Sciatic nerve (tissue), 2 donors: ENCODE data around the gene MYH14. TPM values are rescaled to one million over a fixed set of nuclear protein-coding genes. Genes with fewer than 3 reads are reported as not detected.

Experiments
- ATAC-seq: fragments of 200-7000 bp; cut with Tn5 transposase; one replicate; pipeline ENCODE4 v1.9.1; 2020; ENCODE audit warnings: mild to moderate bottlenecking, moderate library complexity
- DNase-seq: peaks from one replicate; pipeline ENCODE4 v3.0.0-alpha.2; 2020; ENCODE audit warnings: low spot score
- intact Hi-C: fragments of 100-400 bp; cut with DNase I; formaldehyde crosslinking; loops from one replicate; pipeline ENCODE4 v1.14.2; 2022
- total RNA-seq: library from RNA; stranded (reverse); fragmentation: NEBNext Ultra II Directional; extraction: Animal tissue kit (Norgen Biotek cat#: 25700); gene quantifications from one replicate; pipeline ENCODE4 v1.2.1, GENCODE V29; 2021
- donor health status: DM: no; HTN: no; CAD: no.
- donor health status: DM: no; HTN: no; CAD: no.

The MYH14 gene
- total RNA-seq, 1 donor from 2014 or later = 48.7 TPM

DNA sequence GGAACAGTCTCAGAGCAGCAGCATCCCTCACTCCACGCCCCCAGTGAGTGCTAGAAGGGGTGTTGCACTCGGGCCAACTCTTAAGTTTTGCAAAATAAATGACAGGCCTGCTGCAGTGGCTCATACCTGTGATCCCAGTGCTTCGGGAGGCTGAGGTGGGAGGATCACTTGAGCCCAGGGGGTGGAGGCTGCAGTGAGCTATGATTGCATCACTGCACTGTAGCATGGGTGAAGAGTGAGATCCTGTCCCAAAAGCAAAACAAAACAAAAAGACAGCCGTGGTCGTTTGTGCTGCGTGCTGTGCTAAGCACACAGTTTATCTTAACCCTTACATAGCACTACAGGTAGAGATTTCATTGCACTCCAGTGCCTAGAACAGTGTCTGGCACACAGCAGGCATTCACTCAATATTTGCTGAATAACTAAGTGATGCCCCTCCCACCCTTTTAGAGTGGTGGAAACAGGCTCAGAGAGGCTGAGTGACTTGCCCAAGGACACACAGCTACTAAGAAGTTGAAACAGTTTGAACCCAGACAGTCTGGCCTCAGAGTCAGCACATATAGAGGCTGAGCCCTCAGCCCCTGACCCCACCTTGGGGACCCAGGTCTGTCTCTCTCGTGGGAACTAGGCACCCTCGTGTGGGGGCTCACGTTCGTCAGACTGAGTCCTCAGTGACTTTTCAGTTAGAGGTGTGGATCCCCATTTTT, 107.5 kb downstream of the MYH14 start:
- no peak for ATAC-seq
- no peak for DNase-seq
- intact Hi-C loops = no loop called here

DNA sequence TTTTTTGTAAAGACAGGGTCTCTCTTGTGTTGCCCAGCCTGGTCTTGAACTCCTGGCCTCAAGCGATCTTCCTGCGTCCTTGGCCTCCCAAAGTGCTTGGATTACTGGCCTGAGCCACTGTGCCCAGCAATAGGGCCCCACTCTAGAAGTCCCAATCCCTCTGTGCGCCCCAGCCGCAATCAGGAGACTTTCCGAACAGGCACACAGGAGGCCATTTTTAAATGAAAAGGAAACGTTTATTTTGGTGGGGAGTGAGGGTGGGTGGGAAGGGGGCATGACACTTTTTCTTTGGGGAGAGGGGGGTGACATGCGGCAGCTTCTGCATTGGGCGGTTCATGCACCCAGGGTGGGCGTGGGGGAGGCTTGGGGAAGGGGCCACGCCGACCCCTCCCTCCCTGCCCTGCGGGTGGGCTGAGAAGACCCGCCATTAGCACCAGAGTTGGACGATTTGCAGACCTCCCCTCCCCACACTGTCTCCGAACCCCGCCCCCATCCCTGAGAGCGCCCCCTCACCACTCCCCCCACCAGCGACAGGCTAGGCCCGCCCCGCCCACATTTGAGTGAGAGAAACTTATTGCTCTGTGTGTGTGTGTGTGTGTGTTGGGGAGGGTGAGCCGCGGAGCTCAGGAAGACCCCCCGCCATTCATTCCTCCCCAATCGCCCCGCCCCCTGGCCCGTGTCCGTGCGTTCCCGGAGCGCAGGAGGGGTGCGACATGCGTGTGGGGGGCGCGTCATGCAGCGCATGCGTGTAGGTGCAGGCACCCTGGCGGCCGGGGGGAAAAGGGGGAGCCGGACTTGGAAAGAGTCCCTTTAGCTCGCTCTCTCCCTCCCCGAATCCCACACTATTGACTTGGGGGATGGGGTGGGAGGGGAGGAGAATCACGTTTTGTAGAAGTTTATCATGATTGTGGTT, 108.6 kb downstream of the MYH14 start:
- intact Hi-C loops = no loop called here
- ATAC-seq = no peak
- DNase-seq = no peak

DNA sequence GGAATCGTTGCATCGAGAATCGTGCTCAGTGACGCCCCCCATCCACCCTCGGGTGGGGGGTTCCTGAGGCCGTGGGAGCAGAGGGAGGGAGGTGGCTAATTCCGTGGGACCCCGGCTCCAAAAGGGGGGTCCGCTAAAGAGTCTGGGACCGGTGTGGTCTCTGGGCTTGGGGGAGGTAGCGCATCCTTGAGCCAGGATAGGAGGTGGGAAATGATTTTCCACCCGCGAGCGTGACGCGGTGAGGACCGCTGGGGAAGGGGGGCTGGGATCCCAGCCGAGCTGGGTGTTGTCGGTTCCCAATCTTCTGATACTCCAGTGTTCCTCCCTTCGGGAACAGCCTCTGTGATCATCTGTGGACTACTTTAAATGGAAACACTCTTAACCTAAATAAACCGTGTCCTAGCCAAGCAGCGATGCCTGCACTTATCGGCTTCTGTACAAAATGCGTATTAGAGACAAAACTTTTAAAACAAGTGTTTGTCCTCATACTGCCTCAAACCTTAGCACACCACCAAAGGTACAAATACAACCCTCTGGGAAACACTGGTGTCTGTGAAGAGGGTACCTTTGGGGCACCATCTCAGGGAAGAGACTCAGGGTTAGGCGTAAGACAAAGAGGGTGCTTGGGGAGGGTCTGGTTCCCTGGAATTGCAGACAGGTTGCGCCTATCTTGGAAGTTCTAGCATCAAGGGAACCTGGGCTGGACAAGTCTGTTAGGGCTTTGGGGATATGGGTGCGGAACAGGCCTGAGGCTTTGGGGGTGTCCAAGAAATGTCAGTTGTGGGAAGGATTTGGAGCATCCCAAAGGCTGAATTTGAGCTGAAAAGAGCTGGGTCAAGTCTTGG, 109.8 kb downstream of the MYH14 start:
- no peak for DNase-seq
- intact Hi-C loops = no loop called here
- ATAC-seq = no peak

DNA sequence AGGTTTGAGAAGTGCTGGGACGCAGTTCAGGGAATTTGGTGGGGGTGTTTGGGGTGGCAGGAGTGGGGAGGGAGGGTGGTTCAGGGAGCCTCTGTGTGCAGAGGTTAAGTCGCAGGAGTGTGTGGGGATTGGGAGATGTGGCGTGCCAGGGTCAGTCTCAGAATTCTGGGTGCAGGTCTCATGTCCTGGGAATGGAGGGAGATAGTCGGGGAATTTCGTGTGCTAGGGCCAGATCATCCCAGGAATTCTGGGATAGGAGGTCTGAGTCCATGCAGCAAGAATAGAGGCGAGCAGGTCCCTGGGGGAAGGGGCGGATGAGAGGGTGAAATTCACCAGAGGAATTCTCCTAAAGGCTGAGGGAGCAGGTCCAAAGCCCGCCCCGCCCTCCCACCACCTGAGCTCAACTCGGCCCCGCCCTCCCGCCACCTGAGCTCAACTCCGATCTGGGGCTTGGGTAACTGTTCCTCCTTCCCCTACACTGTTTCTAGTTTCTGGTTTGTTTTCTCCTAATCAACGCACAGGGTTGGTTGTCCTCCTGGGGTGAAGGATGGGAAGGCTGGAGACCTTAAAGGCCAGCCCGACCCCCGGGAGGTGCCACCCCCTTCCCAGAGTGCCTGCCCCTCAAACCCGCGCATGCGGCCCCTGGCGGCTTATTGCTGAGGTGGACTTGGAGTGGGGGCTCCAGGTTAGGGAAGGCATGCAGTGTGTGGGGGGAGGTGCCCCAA, 110.6 kb downstream of the MYH14 start:
- no peak for DNase-seq
- no peak for ATAC-seq
- intact Hi-C loops = no loop called here

DNA sequence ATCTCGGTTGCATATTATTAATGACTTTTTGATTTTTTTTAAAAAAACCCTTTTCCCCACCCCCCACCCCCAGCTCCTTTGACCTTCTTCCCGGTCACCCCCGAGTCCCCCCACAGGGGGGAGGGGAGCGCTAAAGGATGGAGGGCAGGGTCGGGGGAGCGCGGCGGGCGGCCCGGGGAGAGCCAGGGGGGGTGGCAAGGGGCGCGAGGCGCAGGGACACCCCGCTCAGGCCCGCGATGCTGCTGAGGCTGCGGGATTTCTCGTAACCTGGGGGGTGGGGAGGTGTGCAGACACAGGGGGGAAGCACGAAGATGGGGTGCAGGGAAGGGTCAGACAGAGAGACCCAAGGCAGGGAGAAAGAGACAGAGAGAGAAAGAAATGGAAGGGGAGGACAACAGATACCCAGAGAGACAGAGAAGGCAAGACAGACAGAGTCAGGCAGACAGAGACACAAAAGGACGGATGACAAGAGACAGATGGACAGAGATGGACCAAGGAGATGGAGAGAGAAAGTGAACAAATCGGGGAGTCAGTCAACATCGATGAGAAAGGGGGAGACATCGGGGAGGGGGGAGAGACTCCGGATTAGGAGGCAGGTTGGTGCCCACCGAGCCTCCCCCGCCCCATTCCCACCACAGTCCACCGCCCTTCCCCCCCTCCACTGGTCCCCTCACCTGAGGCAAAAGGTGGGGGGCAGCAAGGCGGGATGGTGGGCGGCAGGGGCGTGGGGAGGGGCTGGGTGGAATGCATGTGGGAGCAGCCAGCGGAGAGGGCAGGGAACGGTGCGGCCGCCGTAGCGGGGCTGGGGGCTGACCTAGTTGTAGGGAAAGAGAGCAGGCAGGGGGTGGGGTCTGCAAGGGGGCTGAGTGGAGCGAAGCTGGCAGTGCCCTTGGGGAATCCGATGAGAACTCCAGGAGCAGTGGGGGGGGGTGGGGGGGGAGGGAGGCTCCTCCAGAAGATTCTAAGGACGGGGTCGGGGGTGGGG, 111.6 kb downstream of the MYH14 start:
- DNase-seq (no peak), ATAC-seq (no peak)
- intact Hi-C loops = no loop called here

DNA sequence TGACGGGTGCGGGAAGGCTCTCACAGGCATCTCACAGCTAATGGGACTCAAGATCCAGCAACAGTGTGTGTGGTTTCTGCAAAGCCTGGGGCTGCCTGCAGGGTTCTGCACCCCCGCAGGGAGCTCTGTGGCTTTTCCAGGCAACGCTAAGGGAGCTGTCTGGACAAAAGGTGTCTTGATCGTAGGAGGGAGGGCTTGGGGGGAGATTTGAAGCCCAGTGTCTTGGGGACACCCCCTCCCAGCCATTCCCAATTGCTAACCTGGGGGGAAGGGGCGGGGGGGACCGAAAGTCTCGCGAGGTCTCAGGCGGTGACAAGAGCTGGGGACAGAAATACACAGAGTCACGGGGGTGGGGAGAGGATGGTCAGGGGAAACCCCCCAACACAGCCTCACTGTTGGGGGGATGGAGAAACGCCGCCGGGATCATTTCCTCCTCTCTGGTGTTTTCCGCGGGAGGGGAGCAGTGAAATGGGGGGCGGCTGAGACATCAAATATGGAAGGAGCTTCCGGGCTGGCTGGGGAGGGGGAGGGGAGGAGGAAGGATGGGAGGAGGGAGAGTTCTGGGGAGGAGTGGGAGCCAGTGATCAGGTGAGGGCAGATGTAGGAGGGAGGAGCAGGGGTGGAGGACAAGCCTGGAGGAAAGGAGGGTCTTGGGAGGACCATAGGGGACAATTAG, 112.5 kb downstream of the MYH14 start:
- intact Hi-C loops = no loop called here
- ATAC-seq (no peak), DNase-seq (no peak)

DNA sequence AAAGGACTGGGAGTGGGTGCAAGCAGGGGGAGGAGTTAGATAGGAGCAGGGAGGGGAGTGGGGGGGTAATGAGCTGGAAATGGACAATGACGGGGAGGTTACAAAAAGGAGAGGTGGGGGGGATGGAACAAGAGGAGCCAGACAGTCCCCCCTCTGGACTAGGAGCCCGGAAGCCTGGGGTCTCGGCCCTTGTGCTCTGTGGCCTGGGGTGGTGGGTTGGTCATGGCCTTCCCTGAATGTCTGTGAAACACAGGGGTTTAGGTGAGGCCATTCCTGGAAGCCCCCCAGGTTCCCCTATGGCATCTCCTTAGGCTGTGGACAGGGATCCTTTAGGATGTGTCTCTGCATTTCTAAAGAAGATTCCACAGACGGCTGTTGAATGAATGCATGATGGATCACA, 113.7 kb downstream of the MYH14 start:
- no peak for DNase-seq
- intact Hi-C loops = no loop called here
- ATAC-seq = no peak

DNA sequence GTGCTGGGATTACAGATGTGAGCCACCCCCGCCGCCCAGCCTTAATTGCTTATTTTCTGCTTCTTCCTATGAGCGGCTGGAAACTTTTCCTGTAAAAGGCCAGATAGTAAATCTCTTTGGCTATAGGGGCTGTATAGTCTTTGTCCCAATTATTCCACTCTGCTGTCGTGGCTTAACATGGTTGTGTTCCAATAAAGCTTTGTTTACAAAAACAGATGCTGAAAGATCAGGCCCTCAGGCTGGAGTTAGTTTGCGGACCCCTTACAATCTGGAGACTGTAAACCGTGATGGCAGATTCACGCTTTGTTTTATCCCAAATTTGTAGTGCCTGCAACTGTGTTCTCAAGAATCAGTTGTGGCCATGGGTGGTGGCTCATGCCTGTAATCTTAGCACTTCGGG, 115.0 kb downstream of the MYH14 start:
- intact Hi-C loops = no loop called here
- DNase-seq (no peak), ATAC-seq (no peak)

DNA sequence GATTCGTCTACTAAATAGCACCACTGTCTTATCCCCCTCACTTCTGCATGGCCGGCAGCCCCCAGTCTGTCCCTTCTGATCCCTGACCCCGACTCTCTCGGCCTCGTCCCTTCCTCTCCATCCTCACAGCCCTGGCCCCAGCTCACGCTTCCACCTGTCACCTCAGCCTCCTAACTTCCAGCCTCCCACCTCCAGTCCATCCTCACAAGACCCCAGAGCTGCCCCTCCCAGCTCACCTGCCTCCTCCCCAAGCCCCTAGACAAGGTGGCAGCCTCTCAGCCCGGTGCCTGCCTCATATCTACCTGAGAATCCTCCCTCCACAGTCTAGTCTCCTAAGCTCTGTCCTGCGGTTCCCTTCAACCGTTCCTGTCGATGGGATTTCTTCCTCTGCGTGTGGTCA, 115.7 kb downstream of the MYH14 start:
- no peak for ATAC-seq
- no peak for DNase-seq
- intact Hi-C loops = no loop called here

DNA sequence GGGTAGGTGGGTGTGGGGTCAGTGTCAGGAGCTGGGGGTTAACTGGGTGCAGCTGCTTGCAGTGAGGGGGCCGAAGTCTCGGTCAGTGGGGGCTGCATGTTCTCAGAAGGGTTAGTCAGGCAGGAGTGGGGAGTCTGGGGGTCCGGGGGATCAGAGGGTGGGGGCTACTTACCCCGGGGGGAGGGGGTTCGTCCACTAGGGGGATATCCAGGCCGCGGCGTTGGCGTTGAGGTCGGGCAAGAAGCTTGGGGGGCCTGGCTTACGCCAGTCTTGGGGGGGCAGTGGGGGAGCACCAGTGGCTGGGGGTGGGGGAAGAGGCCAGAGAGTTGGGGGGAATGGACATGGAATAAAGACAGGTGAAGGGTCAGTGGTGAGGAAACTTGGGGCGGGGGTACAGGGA, 116.6 kb downstream of the MYH14 start:
- intact Hi-C loops = no loop called here
- DNase-seq = no peak
- ATAC-seq = no peak

DNA sequence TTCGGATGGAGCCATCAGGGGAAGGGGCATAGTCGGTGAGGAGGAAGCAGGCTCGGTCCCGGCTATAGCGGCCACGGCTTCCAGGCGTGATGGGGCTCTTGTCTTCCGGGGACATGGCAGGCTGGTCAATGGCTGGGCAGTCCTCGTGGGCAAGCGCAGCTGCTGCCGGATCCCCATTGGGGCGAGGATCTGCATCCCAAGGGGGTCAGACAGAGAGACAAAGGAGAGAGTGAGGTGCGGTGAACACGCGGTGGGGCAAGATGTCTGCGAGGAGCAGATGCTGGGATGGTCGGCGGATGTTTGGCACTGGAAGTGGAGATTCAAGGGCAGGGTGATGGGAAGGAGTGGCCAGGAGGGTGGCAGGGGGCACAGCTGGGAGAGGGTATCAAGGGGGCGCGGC, 117.2 kb downstream of the MYH14 start:
- DNase-seq = no peak
- intact Hi-C loops = no loop called here
- no peak for ATAC-seq

DNA sequence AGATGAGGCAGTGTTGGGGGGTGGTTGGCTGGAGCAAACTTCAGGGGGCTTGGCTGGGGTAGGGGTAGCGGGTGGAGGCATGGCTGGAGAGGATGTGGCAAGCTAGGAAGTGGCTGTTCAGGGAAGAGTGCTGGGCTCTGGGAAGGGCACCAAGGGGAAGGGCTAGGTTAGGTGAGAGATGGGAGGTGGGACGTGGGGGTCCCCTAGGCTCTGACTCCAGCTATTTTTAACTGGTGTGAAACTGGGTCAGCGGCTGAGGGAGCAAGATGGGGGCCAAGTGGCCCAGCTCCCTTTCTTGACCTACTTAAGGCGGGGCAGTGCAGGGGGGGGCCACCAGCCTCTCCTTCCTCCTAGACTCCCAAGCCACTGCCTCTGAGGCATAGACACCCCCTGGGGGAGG, 118.4 kb downstream of the MYH14 start:
- intact Hi-C loops = no loop called here

DNA sequence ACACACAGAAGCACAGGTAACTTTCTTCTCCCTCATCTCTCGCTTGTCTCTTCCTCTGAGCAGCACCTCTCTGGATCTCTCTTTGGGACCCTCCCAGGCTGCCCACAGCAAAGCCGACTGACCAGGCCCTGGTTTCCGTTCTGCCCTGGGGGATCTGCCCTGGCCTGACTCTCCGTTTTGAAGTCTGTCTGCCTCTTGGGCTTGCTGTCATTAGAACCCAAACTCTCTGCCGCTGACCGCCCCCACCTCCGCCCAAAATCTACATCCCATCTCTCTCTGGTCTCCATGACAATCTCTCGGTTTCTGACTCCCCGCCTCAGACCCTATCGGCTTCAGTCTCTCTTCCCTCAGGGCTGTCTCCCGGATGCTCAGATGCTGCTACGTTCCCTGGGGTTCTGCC, 118.8 kb downstream of the MYH14 start:
- intact Hi-C loops = no loop called here
- DNase-seq = no peak
- ATAC-seq = no peak

More for the DNA sequence above, 118.4 kb downstream of the MYH14 start:
- DNase-seq = no peak
- ATAC-seq = no peak

DNA sequence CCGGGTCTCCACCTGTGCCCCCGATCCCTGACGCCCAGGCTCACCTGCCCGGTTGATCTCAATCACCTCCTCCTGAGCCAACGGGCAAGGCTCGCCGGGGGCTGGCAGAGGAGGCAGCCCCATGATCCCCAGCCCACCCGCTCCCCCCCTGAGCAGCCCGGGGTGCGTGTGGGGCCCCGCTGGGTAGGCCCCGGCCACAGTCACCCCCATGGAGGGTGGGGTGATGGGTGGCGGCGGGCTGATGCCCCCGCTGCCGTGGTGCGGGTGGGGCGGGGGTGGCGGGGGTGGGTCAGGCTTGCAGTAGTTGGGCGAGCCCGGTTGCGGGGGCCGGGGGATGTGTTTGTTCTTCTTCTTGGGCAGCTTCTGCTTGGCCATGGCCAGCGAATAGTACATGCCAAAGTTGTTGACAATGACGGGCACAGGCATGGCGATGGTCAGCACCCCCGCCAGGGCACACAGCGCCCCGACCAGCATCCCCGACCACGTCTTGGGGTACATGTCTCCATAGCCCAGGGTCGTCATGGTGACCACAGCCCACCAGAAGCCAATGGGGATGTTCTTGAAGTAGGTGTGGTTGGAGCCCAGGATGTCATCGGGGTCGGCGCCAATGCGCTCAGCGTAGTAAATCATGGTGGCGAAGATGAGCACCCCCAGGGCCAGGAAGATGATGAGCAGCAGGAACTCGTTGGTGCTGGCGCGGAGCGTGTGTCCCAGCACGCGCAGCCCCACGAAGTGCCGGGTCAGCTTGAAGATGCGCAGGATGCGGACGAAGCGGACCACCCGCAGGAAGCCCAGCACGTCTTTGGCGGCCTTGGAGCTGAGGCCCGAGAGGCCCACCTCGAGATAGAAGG, 119.7 kb downstream of the MYH14 start:
- intact Hi-C loops = no loop called here
- DNase-seq = no peak
- ATAC-seq = no peak

DNA sequence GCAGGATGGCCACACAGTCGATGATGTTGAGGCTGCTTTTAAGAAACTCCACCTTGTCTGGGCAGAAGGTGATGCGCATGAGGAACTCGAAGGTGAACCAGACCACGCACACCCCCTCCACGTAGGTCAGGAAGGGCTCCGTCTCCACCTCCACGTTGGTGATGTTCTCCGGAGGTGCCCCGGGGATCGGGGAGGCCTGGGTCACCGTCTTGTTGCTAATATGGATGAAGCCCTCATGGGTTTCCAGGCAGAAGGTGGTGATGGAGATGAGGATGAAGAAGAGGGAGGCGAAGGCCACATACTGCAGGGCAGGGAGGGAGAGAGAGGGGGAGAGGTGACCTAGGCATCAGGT, 120.3 kb downstream of the MYH14 start:
- intact Hi-C loops = no loop called here
- DNase-seq = no peak
- no peak for ATAC-seq

DNA sequence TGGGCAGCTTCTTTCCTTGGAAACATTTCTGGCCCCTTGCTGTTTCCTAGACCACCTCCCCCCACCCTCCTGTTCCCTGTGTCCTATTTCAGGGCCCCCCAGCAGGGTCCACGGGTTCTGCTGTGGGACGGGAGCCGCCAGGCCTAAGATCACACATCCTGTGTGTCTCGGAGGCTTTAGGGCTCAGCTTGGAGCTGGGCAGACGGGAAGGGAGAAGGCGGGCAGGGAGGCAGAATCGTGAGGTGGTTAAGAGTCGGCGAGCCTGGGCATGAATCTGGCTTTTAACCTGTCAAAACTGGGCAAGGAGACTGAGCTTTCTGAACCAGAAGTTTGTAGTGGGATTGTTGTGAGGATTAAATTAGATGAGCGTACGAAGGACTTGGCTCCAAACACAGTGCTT, 120.9 kb downstream of the MYH14 start:
- DNase-seq (no peak), ATAC-seq (no peak)
- intact Hi-C loops = no loop called here
